Measurements from ENCODE around the gene SMARCA4.
"Not testable (repeated sequence)": the region's sequence is repeated elsewhere in the genome, so short reads cannot be mapped to it uniquely, and the experiment has no call there.

SMARCA4 gene

DNA sequence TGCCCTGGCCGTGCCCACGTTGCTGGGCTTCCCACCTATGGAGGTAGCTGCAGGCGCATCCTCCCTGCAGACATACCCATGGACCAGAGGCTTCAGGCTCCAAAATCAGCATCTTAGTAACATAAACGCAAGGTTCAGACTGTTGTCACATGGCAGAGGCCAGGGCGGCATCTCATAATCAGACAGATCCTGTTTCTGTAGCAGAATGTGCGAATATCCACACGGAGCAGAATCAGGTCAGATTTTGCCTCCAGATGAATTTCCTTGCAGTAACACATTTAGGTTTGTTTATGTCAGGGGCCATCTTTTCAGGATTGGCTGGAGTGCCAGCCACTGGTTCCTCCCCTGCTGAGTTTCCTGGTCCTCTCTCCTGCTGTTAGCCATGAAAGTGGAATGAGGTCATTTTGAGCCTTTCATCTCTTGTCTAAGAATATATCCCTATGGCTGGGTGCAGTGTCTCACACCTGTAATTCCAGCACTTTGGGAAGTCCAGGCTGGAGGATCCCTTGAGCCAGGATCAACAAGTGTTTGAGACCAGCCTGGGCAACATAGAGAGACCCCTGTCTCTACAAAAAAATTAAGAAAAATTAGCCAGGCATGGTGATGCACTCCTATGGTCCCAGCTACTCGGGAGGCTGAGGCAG lies 20.5 kb downstream of the SMARCA4 start:
- DNase-seq, result no peak

- DNase-seq, result no peak
Observed at GRCh38 chr19:10983026-10983425, 22.2 kb downstream of the SMARCA4 start.

- DNase-seq, result no peak
Observed at GRCh38 chr19:10984166-10984735, 23.4 kb downstream of the SMARCA4 start.

GRCh38 chr19:10985502-10985901 lies 24.7 kb downstream of the SMARCA4 start:
- DNase-seq, result no peak

DNA sequence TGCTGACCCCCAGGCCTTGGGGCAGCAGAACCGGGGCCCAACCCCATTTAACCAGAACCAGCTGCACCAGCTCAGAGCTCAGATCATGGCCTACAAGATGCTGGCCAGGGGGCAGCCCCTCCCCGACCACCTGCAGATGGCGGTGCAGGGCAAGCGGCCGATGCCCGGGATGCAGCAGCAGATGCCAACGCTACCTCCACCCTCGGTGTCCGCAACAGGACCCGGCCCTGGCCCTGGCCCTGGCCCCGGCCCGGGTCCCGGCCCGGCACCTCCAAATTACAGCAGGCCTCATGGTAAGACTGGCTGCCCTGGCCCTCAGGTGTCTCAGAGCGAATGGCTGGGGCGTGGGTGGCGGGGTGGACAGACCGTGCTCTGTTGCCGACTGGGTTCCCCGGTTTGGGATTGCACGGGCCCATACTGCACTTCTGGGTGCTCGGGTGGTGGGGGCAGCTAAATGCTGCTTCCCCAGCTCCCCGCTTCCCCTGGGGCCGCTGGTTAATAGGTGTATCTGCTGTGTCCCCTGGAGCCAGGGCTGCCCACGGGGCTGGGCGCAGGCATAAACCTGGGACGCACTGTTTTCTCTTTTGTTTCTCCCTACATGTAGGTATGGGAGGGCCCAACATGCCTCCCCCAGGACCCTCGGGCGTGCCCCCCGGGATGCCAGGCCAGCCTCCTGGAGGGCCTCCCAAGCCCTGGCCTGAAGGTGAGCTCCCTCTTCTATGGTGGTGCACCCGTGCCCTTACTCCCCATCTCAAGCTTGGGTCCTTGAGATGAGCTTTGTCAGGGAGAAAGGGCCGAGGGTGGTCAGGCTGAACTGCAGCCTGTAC lies 25.7 kb downstream of the SMARCA4 start:
- no peak for DNase-seq

GRCh38 chr19:10987571-10988297 lies 26.9 kb downstream of the SMARCA4 start:
- DNase-seq, result no peak

DNA sequence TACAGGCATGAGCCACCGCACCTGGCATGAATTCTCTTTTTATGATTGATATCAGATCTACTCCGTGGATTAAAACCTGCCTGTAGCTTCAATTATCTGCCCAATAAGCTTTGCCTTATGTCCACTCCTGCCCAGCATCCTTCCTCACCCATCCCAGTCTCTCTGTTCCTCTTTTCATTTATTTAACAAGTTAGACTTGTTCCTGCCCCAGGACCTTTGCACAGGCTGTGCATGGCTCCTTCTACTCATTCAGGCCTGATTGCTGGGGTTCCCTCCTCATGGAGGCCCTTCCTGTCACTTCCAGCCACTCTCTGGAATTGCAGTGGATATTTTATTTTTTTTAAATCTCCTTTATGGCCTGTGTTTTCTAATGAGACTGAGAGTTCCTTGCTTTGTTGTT lies 27.6 kb downstream of the SMARCA4 start:
- no peak for DNase-seq

DNA sequence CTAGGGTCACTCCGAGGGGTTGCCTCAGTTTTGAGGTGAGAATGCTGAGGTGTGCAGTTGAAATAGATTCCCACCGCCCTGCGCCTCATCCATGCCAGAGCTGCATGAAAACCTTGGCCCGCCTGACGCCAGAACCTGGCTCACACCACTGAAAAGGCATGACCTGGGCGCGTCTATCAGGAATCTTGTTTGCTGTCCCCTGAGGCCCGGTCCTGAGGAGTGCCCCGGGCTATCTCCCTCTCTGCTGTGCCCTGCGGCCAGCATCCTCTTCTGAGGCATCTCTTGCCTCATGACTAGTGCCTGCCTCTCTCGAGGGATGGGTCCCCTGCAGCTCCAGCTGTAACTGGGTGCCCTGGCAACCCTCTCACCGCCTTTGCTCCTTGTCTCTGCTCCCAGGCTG lies 28.1 kb downstream of the SMARCA4 start:
- DNase-seq, result no peak

DNA sequence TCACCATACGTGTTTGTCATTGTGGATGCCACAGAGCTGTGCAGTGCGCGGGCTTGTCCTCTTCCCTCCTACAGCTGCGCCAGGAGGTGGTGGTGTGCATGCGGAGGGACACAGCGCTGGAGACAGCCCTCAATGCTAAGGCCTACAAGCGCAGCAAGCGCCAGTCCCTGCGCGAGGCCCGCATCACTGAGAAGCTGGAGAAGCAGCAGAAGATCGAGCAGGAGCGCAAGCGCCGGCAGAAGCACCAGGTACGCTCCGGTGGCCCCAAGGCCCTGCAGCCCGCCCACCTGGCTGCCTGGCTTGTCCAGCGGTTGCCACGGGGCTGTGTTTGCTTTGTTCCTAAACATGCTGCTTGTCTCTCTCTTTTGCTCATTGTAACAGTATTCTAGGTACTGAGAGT lies 30.2 kb downstream of the SMARCA4 start:
- no peak for DNase-seq

- no peak for DNase-seq
Observed at GRCh38 chr19:10991521-10992081, 30.8 kb downstream of the SMARCA4 start.

DNA sequence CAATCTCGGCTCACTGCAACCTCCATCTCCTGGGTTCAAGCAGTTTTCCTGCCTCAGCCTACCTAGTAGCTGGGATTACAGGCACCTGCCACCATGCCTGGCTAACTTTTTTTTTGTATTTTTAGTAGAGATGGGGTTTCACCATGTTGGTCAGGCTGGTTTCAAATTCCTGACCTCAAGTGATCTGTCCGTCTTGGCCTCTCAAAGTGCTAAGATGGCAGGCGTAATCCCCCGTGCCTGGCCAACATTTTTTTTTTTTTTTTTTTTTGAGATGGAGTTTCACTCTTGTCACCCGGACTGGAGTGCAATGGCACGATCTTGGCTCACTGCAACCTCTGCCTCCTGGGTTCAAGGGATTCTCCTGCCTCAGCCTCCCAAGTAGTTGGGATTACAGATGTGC lies 31.3 kb downstream of the SMARCA4 start:
- not testable (repeated sequence) for DNase-seq

- DNase-seq, result no peak
Observed at GRCh38 chr19:10995926-10996600, 35.2 kb downstream of the SMARCA4 start.

DNA sequence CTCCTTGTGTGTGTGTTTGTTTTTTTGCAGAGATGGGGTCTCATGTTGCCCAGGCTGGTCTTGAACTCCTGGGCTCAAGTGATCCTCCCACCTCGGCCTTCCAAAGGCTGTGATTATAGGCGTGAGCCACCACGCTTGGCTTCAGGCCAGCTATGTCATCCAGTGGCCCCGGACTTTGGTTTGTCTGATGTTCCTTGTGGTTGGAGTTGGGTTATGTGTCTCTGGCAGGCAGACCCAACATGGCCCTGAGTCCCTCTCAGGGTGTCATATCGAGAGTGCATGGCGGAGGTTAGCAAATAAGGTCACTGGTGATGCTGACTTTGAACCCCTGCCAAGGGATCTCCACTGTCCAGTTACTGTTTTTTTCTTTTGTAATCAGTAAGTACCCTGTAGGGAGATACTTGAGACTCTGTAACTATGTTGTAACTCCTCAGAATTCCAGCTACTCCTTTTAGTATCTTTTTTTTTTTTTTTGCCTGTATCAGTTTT lies 37.3 kb downstream of the SMARCA4 start:
- no peak for DNase-seq

- no peak for DNase-seq
Observed at GRCh38 chr19:10998666-10999065, 37.8 kb downstream of the SMARCA4 start.

DNA sequence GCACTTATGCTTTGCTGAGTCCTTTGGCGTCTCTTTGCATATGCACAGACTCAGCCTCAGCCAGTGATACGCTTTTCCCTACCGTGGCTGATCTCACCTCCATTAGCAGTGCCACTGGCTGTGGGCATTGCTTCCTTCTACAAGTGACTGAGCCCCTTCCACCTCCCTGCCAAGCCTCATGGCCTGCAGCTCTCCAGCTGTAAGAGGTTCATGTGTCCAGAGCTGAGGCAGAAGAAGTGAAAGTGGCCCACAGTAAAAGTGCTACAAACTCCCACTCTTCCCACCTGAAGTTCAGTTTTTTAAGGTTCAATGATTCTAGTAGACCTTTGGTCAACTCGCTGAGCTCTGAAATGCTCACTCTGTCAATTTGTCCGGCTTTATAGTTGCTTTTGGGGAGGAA lies 44.7 kb downstream of the SMARCA4 start:
- no peak for DNase-seq

DNA sequence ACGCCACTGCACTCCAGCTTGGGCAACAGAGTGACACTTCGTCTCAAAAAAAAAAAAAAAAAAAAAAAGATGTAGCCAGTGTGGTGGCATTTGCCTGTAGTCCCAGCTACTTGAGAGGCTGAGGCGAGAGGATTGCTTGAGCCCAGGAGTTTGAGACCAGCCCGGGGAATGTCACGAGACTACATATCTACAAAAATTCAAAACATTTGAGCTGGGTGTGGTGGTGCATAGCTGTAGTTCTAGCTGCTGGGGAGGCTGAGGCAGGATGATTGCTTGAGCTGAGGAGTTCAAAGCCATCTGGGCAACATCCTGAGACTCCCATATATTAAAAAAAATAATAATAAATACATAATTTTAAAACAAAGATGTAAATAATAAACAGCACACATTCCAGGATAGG lies 46.6 kb downstream of the SMARCA4 start:
- DNase-seq, result no peak

DNA sequence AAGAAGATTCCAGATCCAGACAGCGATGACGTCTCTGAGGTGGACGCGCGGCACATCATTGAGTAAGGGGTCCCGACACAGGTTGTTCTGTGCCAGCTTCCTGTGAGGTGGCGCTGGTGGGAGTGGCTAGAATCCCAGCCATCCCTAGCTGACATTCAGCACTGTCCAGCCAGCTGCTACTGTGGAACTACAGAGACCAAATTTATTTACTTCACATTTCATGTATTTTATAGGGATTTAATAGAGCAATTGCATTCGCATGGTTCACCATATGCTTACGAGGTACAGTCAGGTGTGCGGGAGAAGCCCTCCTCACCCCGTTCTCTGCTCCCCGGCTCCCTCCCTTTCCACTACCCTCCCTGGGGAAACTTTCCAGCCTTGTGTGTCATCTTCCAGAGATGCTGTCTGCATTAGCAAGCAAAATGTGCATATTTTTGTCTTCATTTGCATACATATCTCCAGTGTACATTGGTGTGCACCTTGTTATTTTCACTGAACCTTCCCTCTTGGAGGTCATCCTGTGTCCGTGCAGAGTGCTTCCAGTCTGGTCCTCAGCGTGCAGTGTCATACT lies 47.2 kb downstream of the SMARCA4 start:
- DNase-seq, result no peak

DNA sequence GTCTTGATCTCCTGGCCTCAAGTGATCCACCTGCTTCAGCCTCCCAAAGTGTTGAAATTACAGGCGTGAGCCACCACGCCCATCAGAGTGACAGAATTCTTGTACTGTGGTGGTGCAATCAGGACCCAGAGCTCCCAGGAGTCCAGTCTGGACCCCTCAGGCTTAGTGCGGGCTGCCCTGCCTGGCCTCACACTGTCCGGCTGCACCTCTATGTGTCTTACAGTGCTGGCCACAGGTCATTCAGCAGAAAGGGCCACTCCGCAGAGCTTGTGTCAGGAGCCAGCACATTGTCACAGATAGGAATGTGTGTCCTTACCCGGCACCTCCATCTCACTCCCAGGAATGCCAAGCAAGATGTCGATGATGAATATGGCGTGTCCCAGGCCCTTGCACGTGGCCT lies 49.2 kb downstream of the SMARCA4 start:
- no peak for DNase-seq

DNA sequence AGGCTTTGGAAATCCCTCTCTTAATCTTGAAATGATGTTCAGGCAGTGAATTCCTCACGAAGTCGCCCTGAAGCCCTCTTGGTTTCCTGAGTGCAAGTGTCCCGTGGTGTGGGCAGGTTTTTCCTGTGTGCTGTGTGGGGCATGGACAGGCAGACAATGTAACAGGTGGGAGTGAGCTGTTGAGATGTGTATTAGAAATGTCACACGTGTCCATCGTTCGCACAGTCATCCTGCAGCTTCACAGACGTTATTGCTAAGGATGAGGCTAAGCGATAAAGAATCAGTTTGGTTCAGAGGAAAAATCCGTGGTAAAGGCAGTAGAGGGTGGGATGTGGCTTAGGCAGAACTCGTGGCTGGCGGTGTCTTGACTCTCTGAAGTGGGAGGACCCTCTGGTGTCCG lies 51.7 kb downstream of the SMARCA4 start:
- DNase-seq, result no peak

GRCh38 chr19:11013771-11014170 lies 52.9 kb downstream of the SMARCA4 start:
- no peak for DNase-seq

DNA sequence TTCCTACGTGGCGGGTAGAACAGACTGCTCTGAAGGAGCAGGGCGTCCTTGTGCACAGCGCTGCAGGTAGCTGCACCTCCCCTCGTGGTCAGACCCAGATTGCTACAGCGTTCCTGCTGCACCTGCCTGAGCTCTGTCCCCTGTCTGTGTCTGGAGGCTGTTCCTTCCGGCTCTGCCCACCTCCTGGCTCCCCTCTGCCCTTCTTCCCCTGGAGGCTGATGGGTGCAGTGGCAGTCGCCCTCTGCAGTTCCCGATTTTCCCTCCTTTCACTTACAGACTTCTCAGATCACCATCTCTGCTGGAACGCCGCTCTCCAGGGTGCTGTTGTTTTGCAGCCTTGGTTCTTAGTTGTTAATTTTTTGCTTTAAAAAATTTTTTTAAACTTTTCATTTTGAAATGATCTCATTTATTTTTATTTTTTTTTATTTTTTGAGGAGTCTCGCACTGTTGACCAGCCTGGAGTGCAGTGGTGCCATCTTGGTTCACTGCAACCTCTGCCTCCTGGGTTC lies 53.6 kb downstream of the SMARCA4 start:
- DNase-seq, result no peak

DNA sequence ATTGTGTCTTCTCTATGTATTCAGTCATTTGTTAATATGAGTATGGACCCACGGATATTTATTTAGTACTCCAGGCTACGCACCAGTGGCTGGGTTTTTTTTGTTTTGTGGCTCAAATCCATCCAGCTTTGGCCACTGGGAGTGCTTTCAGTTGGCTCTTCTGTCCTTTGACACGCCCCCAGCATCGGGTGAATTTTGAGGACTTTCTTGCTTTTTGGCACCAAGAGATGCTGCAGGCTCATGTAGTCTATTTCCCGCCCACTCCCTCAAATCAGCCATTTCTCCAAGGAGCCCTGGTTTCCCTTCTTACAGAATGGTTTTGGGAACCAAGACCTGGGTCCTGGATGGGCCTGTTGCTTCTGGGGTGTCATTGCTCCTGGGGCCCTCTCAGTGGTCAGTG lies 55.8 kb downstream of the SMARCA4 start:
- no peak for DNase-seq

All from NCI-H1930 (cell line).